Hepatocyte (in vitro differentiated cells): ENCODE measurements around the gene MAPK11. TPM values are rescaled to one million over a fixed set of nuclear protein-coding genes. Genes with fewer than 3 reads are reported as not detected.
A peak's percentile ranks its signal among the peaks of the same experiment; 100 is the strongest.

ENCODE experiments used
- DNase-seq: peaks from one replicate; pipeline ENCODE4 v3.0.0-alpha.2; 2016; ENCODE audit warnings: low spot score
- H2AFZ ChIP-seq: fragments of 200-600 bp; sonication (generic); 2 replicates; pipeline ENCODE4 v1.6.0; 2016; ENCODE audit warnings: antibody characterized with exemption, mild to moderate bottlenecking
- H3K27ac ChIP-seq: fragments of 200-600 bp; sonication (generic); 2 replicates; pipeline ENCODE4 v1.5.1; 2016; ENCODE audit warnings: mild to moderate bottlenecking
- H3K27me3 ChIP-seq: fragments of 200-600 bp; sonication (generic); 2 replicates; pipeline ENCODE4 v1.6.1; 2016
- H3K36me3 ChIP-seq: fragments of 200-600 bp; sonication (generic); replicated peaks from 2 replicates; pipeline ENCODE4 v1.5.1; 2016; ENCODE audit warnings: low read depth; ENCODE audit not compliant: insufficient read depth
- H3K4me1 ChIP-seq: fragments of 200-600 bp; sonication (generic); 2 replicates; pipeline ENCODE4 v1.5.1; 2016; ENCODE audit warnings: mild to moderate bottlenecking, moderate library complexity; ENCODE audit not compliant: insufficient read depth
- H3K4me2 ChIP-seq: fragments of 200-600 bp; sonication (generic); 2 replicates; pipeline ENCODE4 v1.6.0; 2016
- H3K4me3 ChIP-seq: fragments of 200-600 bp; sonication (generic); 2 replicates; pipeline ENCODE4 v1.5.1; 2016; ENCODE audit warnings: mild to moderate bottlenecking
- H3K79me2 ChIP-seq: fragments of 200-600 bp; sonication (generic); 2 replicates; pipeline ENCODE4 v1.6.0; 2017; ENCODE audit warnings: mild to moderate bottlenecking
- H3K9me2 ChIP-seq: fragments of 200-600 bp; sonication (generic); replicated peaks from 2 replicates; pipeline ENCODE4 v1.6.0; 2017; ENCODE audit warnings: mild to moderate bottlenecking; ENCODE audit not compliant: insufficient read depth
- H3K9me3 ChIP-seq: fragments of 200-600 bp; sonication (generic); 2 replicates; pipeline ENCODE4 v1.5.1; 2016; ENCODE audit warnings: low read depth, mild to moderate bottlenecking
- H4K20me1 ChIP-seq: fragments of 200-600 bp; sonication (generic); 2 replicates; pipeline ENCODE4 v1.6.0; 2016; ENCODE audit warnings: mild to moderate bottlenecking; ENCODE audit not compliant: insufficient read depth, poor library complexity, severe bottlenecking
- CTCF ChIP-seq: fragments of 200-600 bp; sonication (generic); IDR thresholded peaks from 2 replicates; pipeline ENCODE4 v1.5.1; 2016; ENCODE audit warnings: antibody characterized with exemption, mild to moderate bottlenecking; ENCODE audit not compliant: poor library complexity
- EZH2 ChIP-seq: fragments of 200-600 bp; sonication (generic); IDR thresholded peaks from 2 replicates; pipeline ENCODE4 v1.6.1; 2016; ENCODE audit warnings: antibody characterized with exemption, mild to moderate bottlenecking, borderline replicate concordance
- EZH2phosphoT487 ChIP-seq: fragments of 200-600 bp; sonication (generic); IDR thresholded peaks from one replicate; pipeline ENCODE4 v1.6.1; 2018; ENCODE audit warnings: antibody characterized with exemption, mild to moderate bottlenecking, low read depth, moderate library complexity; ENCODE audit not compliant: unreplicated experiment, severe bottlenecking
- WGBS: methylation state at CpG from one replicate; pipeline ENCODE4 v1.1.6; 2016; ENCODE audit warnings: low lambda C conversion rate; ENCODE audit errors: missing lambda C conversion rate; 5-methylcytosine and 5-hydroxymethylcytosine counted together
- polyA plus RNA-seq: library from polyadenylated mRNA; unstranded; fragments of >200 nt; fragmentation: Nextera tagmentation; extraction: Ambion mirVana; gene quantifications from 2 replicates; pipeline ENCODE4 v1.2.1, GENCODE V29; 2016
- total RNA-seq: library from RNA; depleted of rRNA; stranded (reverse); fragments of >200 nt; gene quantifications from 2 replicates; pipeline ENCODE4 v1.2.3, GENCODE V29; 2014

The MAPK11 gene
- total and polyA plus RNA-seq, 2 experiments from 2014 or later = 1.1 to 2.3 TPM

- H3K4me3 ChIP-seq = no peak overlapping the region
- WGBS = 91% methylated on average over 18 of the region's 22 CpGs
- no peaks in the 10 kb centered on the region for H4K20me1 ChIP-seq
- H2AFZ ChIP-seq = no peak overlapping the region
- H3K27ac ChIP-seq = no peak overlapping the region
- H3K27me3 ChIP-seq = no peaks in the 10 kb centered on the region
- H3K9me3 ChIP-seq = no peaks in the 10 kb centered on the region
- no peak for DNase-seq
- no peak for TF ChIP-seq CTCF
- no peak for TF ChIP-seq EZH2phosphoT487
- TF ChIP-seq EZH2 = no peak
- no peaks in the 10 kb centered on the region for H3K36me3 ChIP-seq
- H3K4me1 ChIP-seq = peaks cover 13% of the 10 kb centered on the region
- no peaks in the 10 kb centered on the region for H3K9me2 ChIP-seq
- peaks cover 10% of the 10 kb centered on the region for H3K79me2 ChIP-seq
- H3K4me2 ChIP-seq = no peak overlapping the region
Measured at GRCh38 chr22:50253046-50253915, 16.9 kb downstream of the MAPK11 start.

- H3K9me3 ChIP-seq = no peaks in the 10 kb centered on the region
- no peaks in the 10 kb centered on the region for H4K20me1 ChIP-seq
- no peak overlapping the region for H3K4me3 ChIP-seq
- TF ChIP-seq CTCF = peak; percentile 66
- TF ChIP-seq EZH2 = no peak
- TF ChIP-seq EZH2phosphoT487 = no peak
- H3K4me1 ChIP-seq = peaks cover 13% of the 10 kb centered on the region
- H2AFZ ChIP-seq = no peak overlapping the region
- no peak overlapping the region for H3K27ac ChIP-seq
- H3K79me2 ChIP-seq = peaks cover 13% of the 10 kb centered on the region
- no peaks in the 10 kb centered on the region for H3K36me3 ChIP-seq
- WGBS = 67% methylated on average over 25 of the region's 25 CpGs
- H3K4me2 ChIP-seq = no peak overlapping the region
- no peaks in the 10 kb centered on the region for H3K27me3 ChIP-seq
- DNase-seq = peak; percentile 80
- H3K9me2 ChIP-seq = no peaks in the 10 kb centered on the region
Measured at GRCh38 chr22:50252082-50253045, 17.8 kb downstream of the MAPK11 start.

GRCh38 chr22:50251477-50252081, 18.6 kb downstream of the MAPK11 start:
- no peak for DNase-seq
- peak overlapping the region; percentile 70 for H3K4me3 ChIP-seq
- peak overlapping the region; percentile 99 for H3K4me2 ChIP-seq
- no peaks in the 10 kb centered on the region for H4K20me1 ChIP-seq
- peak overlapping the region; percentile 39 for H2AFZ ChIP-seq
- H3K79me2 ChIP-seq = peaks cover 21% of the 10 kb centered on the region
- 26% methylated on average over 24 of the region's 36 CpGs for WGBS
- no peaks in the 10 kb centered on the region for H3K36me3 ChIP-seq
- H3K9me3 ChIP-seq = no peaks in the 10 kb centered on the region
- H3K27ac ChIP-seq = no peak overlapping the region
- H3K4me1 ChIP-seq = peaks cover 13% of the 10 kb centered on the region
- no peaks in the 10 kb centered on the region for H3K27me3 ChIP-seq
- no peaks in the 10 kb centered on the region for H3K9me2 ChIP-seq
- TF ChIP-seq EZH2 (no peak), EZH2phosphoT487 (no peak), CTCF (no peak)
